Endothelial cell of umbilical vein (primary cell): ENCODE measurements around the gene C1orf167. TPM values are rescaled to one million over a fixed set of nuclear protein-coding genes. Genes with fewer than 3 reads are reported as not detected.

Experiments
- BruUV-seq: library from RNA; stranded (reverse); fragments of 400-500 nt; replicated peaks from 2 replicates; lab custom pipeline; 2021; lab: Mats Ljungman, UMichigan
- CTCF ChIA-PET: fragments of 300-600, 350-600 bp; sonication (Branson Sonifier 250); formaldehyde crosslinking; loops from one replicate; lab custom pipeline; 2021; ENCODE audit warnings: antibody characterized with exemption, inconsistent platforms; lab: Charles Lee
- POLR2A ChIA-PET: fragments of 300-600, 350-600 bp; sonication (Branson Sonifier 250); formaldehyde crosslinking; loops from one replicate; lab custom pipeline; 2021; ENCODE audit warnings: antibody characterized with exemption, inconsistent platforms; lab: Charles Lee
- DNase-seq: peaks from one replicate; pipeline ENCODE4 v3.0.0-alpha.2; 2011; ENCODE audit warnings: low read depth, low spot score
- FAIRE-seq: peaks from 2 replicates; lab custom pipeline; 2011; peaks lifted over from hg19 to GRCh38; lab: Jason Lieb, UNC
- H2AFZ ChIP-seq: 2 replicates; pipeline ENCODE4 v1.6.0; 2012; ENCODE audit warnings: low read depth, low read length, control low read depth, inconsistent platforms
- H3K27ac ChIP-seq: 2 replicates; pipeline ENCODE4 v1.5.1; 2011; ENCODE audit warnings: low read depth, mild to moderate bottlenecking, control low read depth, low read length, moderate library complexity; ENCODE audit not compliant: insufficient read depth
- H3K27me3 ChIP-seq, 2 experiments: 2 replicates each; pipeline versions ENCODE4 v1.6.0 to v1.6.1; 2011; ENCODE audit warnings: low read length in 2 of 2, mixed read lengths in 1 of 2; ENCODE audit not compliant: control insufficient read depth in 2 of 2, insufficient read depth in 2 of 2
- H3K36me3 ChIP-seq, 2 experiments: 2 replicates in 1 of 2; 3 replicates in 1 of 2; pipeline ENCODE4 v1.5.1; 2011; ENCODE audit warnings: low read length in 2 of 2, mild to moderate bottlenecking in 1 of 2, moderate library complexity in 1 of 2; ENCODE audit not compliant: control insufficient read depth in 2 of 2, insufficient read depth in 2 of 2; ENCODE audit errors: extremely low read depth in 1 of 2
- H3K4me1 ChIP-seq: 3 replicates; pipeline ENCODE4 v1.5.1; 2011; ENCODE audit warnings: mild to moderate bottlenecking, low read length; ENCODE audit not compliant: control insufficient read depth, insufficient read depth; ENCODE audit errors: extremely low read depth
- H3K4me2 ChIP-seq: 2 replicates; pipeline ENCODE4 v1.6.1; 2011; ENCODE audit warnings: low read length, control low read depth, mixed read lengths; ENCODE audit not compliant: insufficient read depth
- H3K4me3 ChIP-seq, 3 experiments: fragments of 200-600 bp in 1 of 3; sonication (generic), shearing (Covaris generic) in 1 of 3; replicated peaks in 1 of 3; 2 replicates each; pipeline ENCODE4 v1.5.1; 2011 to 2016; ENCODE audit warnings: control low read depth in 3 of 3, low read length in 3 of 3, mild to moderate bottlenecking in 2 of 3, inconsistent platforms in 1 of 3, low read depth in 1 of 3, moderate library complexity in 1 of 3; ENCODE audit not compliant: insufficient read depth in 1 of 3
- H3K79me2 ChIP-seq: 2 replicates; pipeline ENCODE4 v1.6.0; 2012; ENCODE audit warnings: low read length, inconsistent platforms; ENCODE audit not compliant: control insufficient read depth, insufficient read depth
- H3K9ac ChIP-seq: replicated peaks from 2 replicates; pipeline ENCODE3; 2011; ENCODE audit warnings: low read length, control low read depth; ENCODE audit not compliant: insufficient read depth; ENCODE audit errors: extremely low read depth
- H3K9me1 ChIP-seq: replicated peaks from 3 replicates; pipeline ENCODE4 v1.6.0; 2011; ENCODE audit warnings: mild to moderate bottlenecking, low read length; ENCODE audit not compliant: control insufficient read depth, insufficient read depth; ENCODE audit errors: extremely low read depth
- H3K9me3 ChIP-seq: replicated peaks from 2 replicates; pipeline ENCODE4 v1.5.1; 2012; ENCODE audit warnings: low read length, inconsistent platforms; ENCODE audit not compliant: control insufficient read depth, insufficient read depth
- H4K20me1 ChIP-seq: replicated peaks from 2 replicates; pipeline ENCODE3; 2011; ENCODE audit warnings: mild to moderate bottlenecking, low read length; ENCODE audit not compliant: control insufficient read depth, insufficient read depth; ENCODE audit errors: extremely low read depth
- EZH2 ChIP-seq: IDR thresholded peaks from 2 replicates; pipeline ENCODE4 v1.6.1; 2012; ENCODE audit warnings: borderline replicate concordance, low read depth, mild to moderate bottlenecking, moderate library complexity, low read length, inconsistent platforms; ENCODE audit not compliant: severe bottlenecking
- FOS ChIP-seq: IDR thresholded peaks from 2 replicates; pipeline ENCODE4 v1.6.1; 2011; ENCODE audit warnings: mild to moderate bottlenecking, low read length, moderate library complexity, borderline replicate concordance; ENCODE audit not compliant: insufficient read depth
- GATA2 ChIP-seq: IDR thresholded peaks from 2 replicates; pipeline ENCODE4 v1.7.0; 2011; ENCODE audit warnings: low read depth, mild to moderate bottlenecking, moderate library complexity, mixed read lengths, low read length; ENCODE audit not compliant: insufficient read length, insufficient read depth
- JUN ChIP-seq: IDR thresholded peaks from 2 replicates; pipeline ENCODE4 v1.6.1; 2011; ENCODE audit warnings: borderline replicate concordance, low read depth; ENCODE audit not compliant: insufficient read length, insufficient read depth
- MYC ChIP-seq: IDR thresholded peaks from one replicate; pipeline ENCODE4 v1.6.1; 2011; ENCODE audit warnings: mild to moderate bottlenecking, low read depth, low read length
- POLR2A ChIP-seq: IDR thresholded peaks from 2 replicates; pipeline ENCODE4 v1.6.1; 2012; ENCODE audit warnings: low read depth, mild to moderate bottlenecking, control low read depth, low read length
- POLR2AphosphoS5 ChIP-seq: IDR thresholded peaks from 2 replicates; pipeline ENCODE4 v1.6.1; 2012; ENCODE audit warnings: low read depth, mild to moderate bottlenecking, control low read depth, low read length, moderate library complexity; ENCODE audit not compliant: insufficient read depth
- dilution Hi-C: fragments of 300-500 bp; cut with MboI; formaldehyde crosslinking; loops from one replicate; pipeline ENCODE4 v1.15.0; 2019; ENCODE audit warnings: low sequenced_read_pairs; ENCODE audit not compliant: extremely low pct_ligation_motif_present
- intact Hi-C: fragments of 100-400 bp; cut with micrococcal nuclease; formaldehyde crosslinking; loops from one replicate; pipeline ENCODE4 v1.10.0; 2022
- polyA plus RNA-seq, 4 experiments: library from polyadenylated mRNA; depleted of rRNA in 3 of 4; stranded (reverse) in 3 of 4; unstranded in 1 of 4; fragments of >200 nt; gene quantifications; 2 replicates each; pipeline versions ENCODE4 v1.2.1 to v1.2.3, GENCODE V29; 2011 to 2012; ENCODE audit warnings: missing spikeins in 1 of 4
- total RNA-seq: library from RNA; stranded (reverse); gene quantifications from 2 replicates; pipeline ENCODE4 v1.2.3, GENCODE V29; 2021
- TF ChIP-seq, protein P1 (sequence below): IDR thresholded peaks from 2 replicates; pipeline ENCODE4 v1.6.1; 2011; ENCODE audit not compliant: insufficient read depth, insufficient read length
- TF ChIP-seq, protein P2 (sequence below), 2 donors: IDR thresholded peaks; 1 replicate in 1 of 2; 2 replicates in 1 of 2; pipeline ENCODE4 v1.5.1; 2011; ENCODE audit warnings: low read length in 2 of 2, mild to moderate bottlenecking in 2 of 2, moderate library complexity in 2 of 2, control low read depth in 1 of 2, inconsistent platforms in 1 of 2, low read depth in 1 of 2; ENCODE audit not compliant: insufficient read depth in 1 of 2; ENCODE audit errors: extremely low read depth in 1 of 2

C1orf167 gene
- total and polyA plus RNA-seq, 2 donors (not counting 3 experiments of a cell fraction or from before 2014, with no cell fraction given) = not detected

DNA sequence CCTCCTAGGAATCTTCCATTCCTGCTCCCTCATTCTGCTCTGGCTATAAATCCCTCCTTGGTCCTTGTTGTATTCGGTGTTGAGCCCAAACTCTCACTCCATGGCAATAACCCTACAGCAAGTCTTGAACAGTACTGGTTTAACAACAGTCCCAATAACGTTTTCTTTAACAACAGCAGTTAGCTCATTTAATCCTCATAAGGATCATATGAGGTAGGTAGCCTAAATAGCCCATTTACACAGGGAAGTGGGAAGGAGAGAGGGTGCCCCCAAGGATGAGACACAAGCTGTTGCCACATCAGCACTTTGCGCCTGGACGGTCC lies 26.5 kb upstream of the C1orf167 start:
- intact Hi-C loops = loop anchor here (10.0 kb wide), 1 partner anchor 461 kb away; the partner anchor contains the start of gene UBIAD1
- Histone ChIP-seq H3K9ac (no peak overlapping the region), H3K36me3 (no peaks in the 10 kb centered on the region), H2AFZ (peak overlapping the region; percentile 62), H3K9me1 (no peaks in the 10 kb centered on the region), H3K9me3 (no peaks in the 10 kb centered on the region), H3K4me3 (peak overlapping the region in 1 of 3 experiments; percentile 93), H3K79me2 (no peaks in the 10 kb centered on the region), H3K27me3 (no peaks in the 10 kb centered on the region), H3K27ac (no peak overlapping the region), H3K4me2 (peak overlapping the region; percentile 23), H3K4me1 (peaks cover 20% of the 10 kb centered on the region), H4K20me1 (no peaks in the 10 kb centered on the region)
- dilution Hi-C loops = no loop called here
- no TSS peak for BruUV-seq
- CTCF ChIA-PET = interaction anchor here (0.8 to 4.3 kb wide), 6 partner anchors 13 to 90 kb away, joined by 3 to 22 read pairs (median 4); no protein-coding TSS in a partner anchor
- FAIRE-seq (no peak), DNase-seq (no peak)
- TF ChIP-seq EZH2 (no peak), JUN (no peak), MYC (no peak), FOS (no peak), GATA2 (no peak), POLR2AphosphoS5 (no peak), POLR2A (no peak)
- TF ChIP-seq, protein P1, sequence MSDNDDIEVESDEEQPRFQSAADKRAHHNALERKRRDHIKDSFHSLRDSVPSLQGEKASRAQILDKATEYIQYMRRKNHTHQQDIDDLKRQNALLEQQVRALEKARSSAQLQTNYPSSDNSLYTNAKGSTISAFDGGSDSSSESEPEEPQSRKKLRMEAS = no peak
- TF ChIP-seq, protein P2, sequence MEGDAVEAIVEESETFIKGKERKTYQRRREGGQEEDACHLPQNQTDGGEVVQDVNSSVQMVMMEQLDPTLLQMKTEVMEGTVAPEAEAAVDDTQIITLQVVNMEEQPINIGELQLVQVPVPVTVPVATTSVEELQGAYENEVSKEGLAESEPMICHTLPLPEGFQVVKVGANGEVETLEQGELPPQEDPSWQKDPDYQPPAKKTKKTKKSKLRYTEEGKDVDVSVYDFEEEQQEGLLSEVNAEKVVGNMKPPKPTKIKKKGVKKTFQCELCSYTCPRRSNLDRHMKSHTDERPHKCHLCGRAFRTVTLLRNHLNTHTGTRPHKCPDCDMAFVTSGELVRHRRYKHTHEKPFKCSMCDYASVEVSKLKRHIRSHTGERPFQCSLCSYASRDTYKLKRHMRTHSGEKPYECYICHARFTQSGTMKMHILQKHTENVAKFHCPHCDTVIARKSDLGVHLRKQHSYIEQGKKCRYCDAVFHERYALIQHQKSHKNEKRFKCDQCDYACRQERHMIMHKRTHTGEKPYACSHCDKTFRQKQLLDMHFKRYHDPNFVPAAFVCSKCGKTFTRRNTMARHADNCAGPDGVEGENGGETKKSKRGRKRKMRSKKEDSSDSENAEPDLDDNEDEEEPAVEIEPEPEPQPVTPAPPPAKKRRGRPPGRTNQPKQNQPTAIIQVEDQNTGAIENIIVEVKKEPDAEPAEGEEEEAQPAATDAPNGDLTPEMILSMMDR (IDR thresholded peaks at IDR 0.05; ENCODE audit: extremely low read depth in 1 of 2, insufficient read depth in 1 of 2, low read depth in 1 of 2, low read length in 2 of 2) = no peak
- POLR2A ChIA-PET = interaction anchor here (0.9 to 1.1 kb wide), 2 partner anchors 68 to 173 kb away, joined by 3 read pairs; no protein-coding TSS in a partner anchor
